HG02798 (cell line): ENCODE results near the gene KANK4.
"Not testable (repeated sequence)": the region's sequence is repeated elsewhere in the genome, so short reads cannot be mapped to it uniquely, and the experiment has no call there.

ENCODE experiments used
- ATAC-seq: cut with Tn5 transposase; IDR thresholded peaks from one replicate; pipeline ENCODE4 v1.9.1; 2021; ENCODE audit warnings: mild to moderate bottlenecking; ENCODE audit not compliant: unreplicated experiment, poor library complexity

The KANK4 gene

GRCh38 chr1:62276791-62277190 is 42.4 kb downstream of the KANK4 start:
- ATAC-seq, result no peak

DNA sequence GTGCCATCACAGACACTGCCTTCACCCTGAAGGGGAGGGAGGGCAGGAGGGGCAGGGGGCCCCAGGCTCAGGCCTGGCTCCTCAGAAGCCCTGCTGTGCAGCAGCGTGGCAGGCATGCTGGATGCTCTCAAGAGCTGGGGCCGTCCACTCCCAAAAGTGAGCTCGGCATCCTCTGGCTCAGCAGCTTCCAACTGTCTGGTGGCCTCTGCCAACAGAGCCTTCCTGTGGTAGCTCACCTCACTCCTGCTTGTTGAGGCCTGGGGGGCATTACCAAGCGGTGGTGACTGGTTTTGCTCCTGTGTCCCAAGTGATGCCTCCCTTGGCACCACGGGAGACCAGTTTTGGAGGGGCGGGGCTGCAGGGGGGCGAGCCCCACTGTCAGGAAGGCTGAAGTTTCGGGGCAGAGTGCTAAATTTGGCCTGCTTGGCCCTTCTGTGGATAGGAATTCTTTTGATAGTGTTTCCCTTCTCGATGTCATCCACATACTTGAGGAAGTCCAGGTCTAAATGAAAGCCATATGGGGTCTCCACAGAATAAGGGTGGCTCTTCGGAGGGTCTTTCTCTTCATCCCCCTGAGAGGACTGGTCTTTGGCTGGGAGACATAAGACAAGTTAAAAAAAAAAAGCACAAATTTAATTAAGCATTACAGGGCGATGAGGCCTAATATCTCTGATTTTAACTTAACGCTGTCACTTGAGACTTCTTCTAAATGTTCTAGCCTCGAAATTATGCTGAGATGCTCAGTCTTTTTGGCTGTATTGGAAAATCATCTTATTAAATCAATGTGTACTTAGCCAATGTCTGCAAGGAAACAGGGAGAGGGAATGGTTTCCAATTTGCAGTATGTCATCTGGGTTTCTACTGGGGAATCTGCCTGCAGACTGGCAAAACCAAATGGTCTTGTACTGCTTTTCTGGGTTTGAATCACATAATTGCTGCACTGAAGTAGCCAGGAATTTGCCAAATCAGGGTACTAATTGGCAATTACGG is 44.4 kb downstream of the KANK4 start:
- no peak for ATAC-seq

GRCh38 chr1:62273953-62274352 is 45.3 kb downstream of the KANK4 start:
- no peak for ATAC-seq

GRCh38 chr1:62271948-62272728 is 47.1 kb downstream of the KANK4 start:
- peak; percentile 71 for ATAC-seq

DNA sequence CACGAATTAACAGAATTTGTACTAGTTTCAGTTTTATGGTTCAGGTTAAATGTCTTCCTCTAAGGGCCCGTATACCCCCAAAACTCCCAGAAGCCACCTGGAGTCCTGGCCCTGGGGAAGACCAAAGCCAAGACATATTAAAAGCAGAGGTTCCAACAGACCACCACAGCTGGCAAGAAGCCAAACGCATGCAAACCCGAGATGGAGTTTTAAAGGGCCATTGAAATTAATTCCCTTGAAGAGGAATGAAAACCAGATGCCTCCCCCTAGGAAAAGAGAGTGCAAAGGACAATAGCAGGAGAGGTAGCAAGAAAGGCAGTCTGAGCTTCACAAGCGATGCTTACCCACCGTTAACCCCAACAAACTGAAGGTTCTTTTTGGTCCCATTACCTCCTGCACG is 48.1 kb downstream of the KANK4 start:
- ATAC-seq, result no peak

GRCh38 chr1:62269851-62270495 is 49.3 kb downstream of the KANK4 start:
- ATAC-seq, result no peak

- ATAC-seq, result no peak
These were observed 49.8 kb downstream of the KANK4 start for GRCh38 chr1:62269439-62269838.

DNA sequence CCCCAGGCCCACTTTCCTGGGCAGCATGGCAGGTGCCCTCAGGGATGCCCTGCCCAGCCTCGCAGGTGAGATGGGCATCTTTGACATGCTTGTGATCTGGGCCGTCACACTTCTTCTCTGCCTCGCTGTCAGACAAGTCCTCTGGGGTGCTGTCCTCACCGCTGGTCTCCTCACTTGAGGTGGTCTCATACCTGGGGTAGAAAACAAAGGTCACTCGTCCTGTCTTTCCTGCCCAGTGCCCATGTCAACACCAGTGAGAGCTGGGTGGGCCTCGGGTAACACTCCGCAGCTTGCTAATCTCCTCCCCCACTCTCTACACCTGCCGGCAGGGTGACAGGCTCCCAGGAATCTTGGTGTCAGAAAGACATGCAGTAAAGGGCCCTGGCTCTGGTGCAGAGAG is 50.9 kb downstream of the KANK4 start:
- no peak for ATAC-seq

DNA sequence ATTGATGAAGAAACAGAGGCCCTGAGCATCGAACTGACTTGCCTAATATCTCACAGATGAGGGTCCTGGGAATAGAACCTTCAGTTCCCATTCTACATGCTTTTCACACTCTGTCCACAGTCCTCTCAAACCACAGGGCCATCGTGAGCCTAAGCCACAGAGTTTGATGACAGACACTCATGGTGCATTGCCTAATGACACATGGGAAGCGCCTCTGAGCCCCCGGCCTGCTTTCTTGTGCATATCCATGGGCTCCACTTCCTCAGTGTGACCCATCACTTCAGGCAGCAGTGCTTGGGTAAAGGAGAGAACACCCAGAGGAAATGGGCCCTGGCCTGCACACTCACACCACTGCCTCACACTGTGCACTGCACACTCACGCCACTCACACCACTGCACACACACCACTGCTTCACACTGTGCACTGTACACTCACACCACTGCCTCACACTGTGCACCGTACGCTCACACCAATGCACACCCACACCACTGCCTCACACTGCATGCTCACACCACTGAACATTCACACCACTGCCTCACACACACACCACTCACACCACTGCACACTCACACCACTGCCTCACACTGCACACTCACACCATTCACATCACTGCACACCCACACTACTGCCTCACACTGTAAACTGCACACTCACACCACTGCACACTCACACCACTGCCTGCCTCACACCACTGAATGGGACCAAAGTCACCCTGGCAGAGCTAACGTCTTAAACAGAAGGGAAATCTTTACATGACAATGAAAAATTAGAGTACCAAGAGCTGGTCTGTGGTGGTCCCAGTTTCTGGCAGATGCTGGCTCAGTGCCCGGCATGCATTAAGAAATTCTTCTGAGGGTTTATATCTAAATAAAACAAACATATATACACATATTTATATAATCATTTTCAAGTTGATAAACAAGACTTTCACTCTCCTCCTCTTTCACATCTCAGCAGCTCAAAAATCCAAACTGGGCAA is 53.0 kb downstream of the KANK4 start:
- no peak for ATAC-seq

DNA sequence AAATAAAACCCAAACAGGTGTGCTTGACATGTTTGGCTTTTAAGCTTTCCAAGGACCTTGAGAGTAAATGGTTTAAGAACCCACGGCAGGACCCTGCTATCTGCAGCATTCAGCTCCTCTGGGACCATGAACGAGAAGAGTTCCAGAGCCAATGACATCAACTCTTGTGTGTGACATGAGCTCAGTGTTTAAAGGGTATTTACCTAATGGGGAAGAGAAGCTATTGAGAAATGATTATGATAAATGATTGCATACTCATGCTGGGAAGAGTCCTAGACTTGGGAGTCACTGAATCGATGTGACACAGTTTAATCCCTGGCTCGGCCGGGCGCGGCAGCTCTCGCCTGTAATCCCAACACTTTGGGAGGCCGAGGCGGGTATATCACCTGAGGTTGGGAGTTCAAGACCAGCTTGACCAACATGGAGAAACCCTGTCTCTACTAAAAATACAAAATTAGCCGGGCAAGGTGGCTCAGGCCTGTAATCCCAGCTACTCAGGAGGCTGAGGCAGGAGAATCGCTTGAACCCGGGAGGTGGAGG is 55.4 kb downstream of the KANK4 start:
- no peak for ATAC-seq

- no peak for ATAC-seq
These were observed 56.0 kb downstream of the KANK4 start for GRCh38 chr1:62263006-62263813.

GRCh38 chr1:62260688-62261087 is 58.5 kb downstream of the KANK4 start:
- ATAC-seq, result no peak

DNA sequence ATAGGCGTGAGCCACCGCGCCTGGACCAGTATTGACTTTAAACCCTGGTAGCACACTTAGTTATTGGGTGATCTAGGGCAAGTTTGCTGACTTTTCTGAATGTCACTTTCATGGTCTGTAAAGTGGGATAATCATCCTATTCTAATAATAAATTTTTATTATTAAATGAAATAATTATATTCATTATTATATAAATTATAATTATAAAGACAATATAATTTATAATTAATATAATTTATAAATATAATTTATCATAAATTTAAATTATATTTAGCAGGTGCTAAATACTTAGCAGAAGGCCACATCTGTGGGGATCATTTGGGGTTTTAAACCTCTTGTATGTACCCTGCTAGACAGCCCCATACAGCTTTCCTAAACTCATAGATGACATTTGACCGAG is 59.7 kb downstream of the KANK4 start:
- ATAC-seq, result no peak

DNA sequence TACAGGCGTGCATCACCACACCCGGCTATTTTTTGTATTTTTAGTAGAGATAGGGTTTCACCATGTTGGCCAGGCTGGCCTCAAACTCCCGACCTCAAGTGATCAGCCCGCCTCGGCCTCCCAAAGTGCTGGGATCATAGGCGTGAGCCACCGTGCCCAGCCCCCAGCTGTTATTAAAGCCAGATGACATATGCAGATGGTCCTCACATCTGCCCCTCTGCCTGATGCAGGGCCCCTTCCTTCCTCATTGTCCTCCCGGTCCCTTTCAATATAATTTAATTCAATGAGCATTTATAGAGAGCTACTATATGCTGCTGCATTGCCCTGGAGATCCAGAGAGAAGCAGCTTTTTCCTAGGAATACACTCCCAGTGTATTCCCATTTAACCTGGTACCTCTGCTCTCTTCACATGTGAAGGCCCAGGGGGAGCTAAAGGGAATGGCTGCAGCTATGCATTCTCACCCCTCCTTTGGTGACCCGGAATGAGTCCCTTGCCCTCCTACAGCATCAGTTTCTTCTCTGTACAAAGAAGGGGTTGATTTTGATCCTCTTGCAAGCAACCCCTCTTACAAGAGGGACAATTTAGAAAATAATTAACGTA is 69.0 kb downstream of the KANK4 start:
- ATAC-seq, result no peak

DNA sequence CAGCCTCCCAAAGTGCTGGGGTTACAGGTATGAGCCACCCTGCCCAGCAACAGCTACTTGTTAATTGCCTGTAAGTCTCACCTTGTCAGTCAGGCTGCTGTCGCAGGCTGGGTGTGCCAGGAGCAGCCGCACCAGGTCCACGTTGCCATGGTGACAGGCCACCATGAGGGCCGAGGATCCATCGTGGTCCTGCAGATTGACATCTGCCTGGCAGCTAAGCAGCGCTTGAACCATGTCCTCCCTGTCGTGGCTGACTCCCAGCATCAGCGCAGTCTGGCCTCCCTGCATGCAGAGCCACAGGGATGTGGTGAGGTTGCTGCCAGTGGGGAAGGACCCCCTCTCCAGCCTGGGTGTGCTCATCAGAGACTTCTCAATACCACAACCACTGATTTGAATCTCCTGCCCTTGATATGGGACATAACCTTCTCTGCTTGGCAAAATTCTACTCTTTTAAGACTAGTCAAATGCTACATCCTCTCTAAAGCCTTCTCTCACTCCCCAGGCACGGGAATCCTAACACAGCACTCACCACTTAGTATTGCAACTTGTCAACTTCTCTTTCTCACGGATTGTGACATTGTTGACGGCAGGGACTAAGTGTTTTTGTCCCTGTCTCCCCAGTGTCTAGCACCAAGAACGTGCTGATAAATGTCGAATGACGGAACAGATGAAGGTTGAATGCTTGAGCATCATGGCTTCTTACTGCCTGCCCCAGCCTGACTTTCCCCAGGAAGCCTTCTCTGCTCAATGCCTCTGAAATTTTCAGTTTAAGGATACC is 71.7 kb downstream of the KANK4 start:
- ATAC-seq, result no peak

GRCh38 chr1:62245201-62245600 is 74.0 kb downstream of the KANK4 start:
- no peak for ATAC-seq

DNA sequence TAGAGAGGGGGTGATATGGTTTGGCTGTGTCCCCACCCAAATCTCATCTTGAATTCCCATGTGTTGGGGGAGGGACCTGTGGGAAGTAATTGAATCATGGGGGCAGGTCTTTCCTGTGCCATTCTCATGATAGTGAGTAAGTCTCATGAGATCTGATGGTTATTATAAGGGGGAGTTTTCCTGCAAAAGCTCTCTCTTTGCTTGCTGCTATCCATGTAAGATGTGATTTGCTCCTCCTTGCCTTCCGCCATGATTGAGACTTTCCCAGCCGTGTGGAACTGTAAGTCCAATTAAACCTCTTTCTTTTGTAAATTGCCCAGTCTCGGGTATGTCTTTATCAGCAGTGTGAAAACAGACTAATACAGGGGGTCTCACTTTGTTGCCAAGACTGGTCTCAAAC is 74.9 kb downstream of the KANK4 start:
- not testable (repeated sequence) for ATAC-seq
